HTERT RPE-1 (cell line): ENCODE results near the gene GPR3.

Experiments used
- in situ Hi-C: fragments of 300-500 bp; cut with MboI; formaldehyde crosslinking; loops from 4 replicates; pipeline ENCODE4 v1.14.3; 2020; ENCODE audit warnings: low sequenced_read_pairs

GPR3 gene

GRCh38 chr1:27392096-27392777 lies at the start of gene GPR3:
TSS of gene GPR3 (plus strand) at chr1:27392622. CDS start at chr1:27393799, 1,177 bp downstream.
- in situ Hi-C loops: no loop called here

GRCh38 chr1:27342778-27343638 lies 49.4 kb upstream of the GPR3 start:
- in situ Hi-C loops: no loop called here

GRCh38 chr1:27343639-27344025 lies 48.8 kb upstream of the GPR3 start:
- in situ Hi-C loops: no loop called here

GRCh38 chr1:27345272-27345671 lies 47.1 kb upstream of the GPR3 start:
- in situ Hi-C loops: no loop called here

GRCh38 chr1:27346357-27346756 lies 46.1 kb upstream of the GPR3 start:
- in situ Hi-C loops: no loop called here

- in situ Hi-C loops: no loop called here
Observed at GRCh38 chr1:27346991-27347624, 45.3 kb upstream of the GPR3 start.

GRCh38 chr1:27348861-27349783 lies 43.3 kb upstream of the GPR3 start:
- in situ Hi-C loops: no loop called here

GRCh38 chr1:27349784-27350662 lies 42.4 kb upstream of the GPR3 start:
- in situ Hi-C loops: no loop called here

- in situ Hi-C loops: no loop called here
Observed at GRCh38 chr1:27350663-27351540, 41.5 kb upstream of the GPR3 start.

- in situ Hi-C loops: no loop called here
Observed at GRCh38 chr1:27351541-27352107, 40.8 kb upstream of the GPR3 start.

- in situ Hi-C loops: no loop called here
Observed at GRCh38 chr1:27353166-27353565, 39.3 kb upstream of the GPR3 start.

- in situ Hi-C loops: no loop called here
Observed at GRCh38 chr1:27353629-27354028, 38.8 kb upstream of the GPR3 start.

- in situ Hi-C loops: no loop called here
Observed at GRCh38 chr1:27355683-27356082, 36.7 kb upstream of the GPR3 start.

GRCh38 chr1:27356277-27356618 lies 36.2 kb upstream of the GPR3 start:
- in situ Hi-C loops: no loop called here

- in situ Hi-C loops: no loop called here
Observed at GRCh38 chr1:27356619-27357280, 35.7 kb upstream of the GPR3 start.

GRCh38 chr1:27357281-27358037 lies 35.0 kb upstream of the GPR3 start:
- in situ Hi-C loops: no loop called here
